H1 (cell line): ENCODE results near the gene ARHGEF11. TPM values are rescaled to one million over a fixed set of nuclear protein-coding genes. Genes with fewer than 3 reads are reported as not detected.

Source experiments
- RAD21 ChIP-seq, 2 experiments: IDR thresholded peaks in 1 of 2; conservative IDR thresholded peaks in 1 of 2; 2 replicates each; pipeline ENCODE4 v1.6.1; 2011; ENCODE audit warnings: low read depth in 2 of 2, low read length in 2 of 2, improper control_type of control experiment in 1 of 2, inconsistent platforms in 1 of 2, mild to moderate bottlenecking in 1 of 2, moderate library complexity in 1 of 2
- polyA plus RNA-seq, 7 experiments: library from polyadenylated mRNA; depleted of rRNA in 3 of 7; stranded (reverse) in 5 of 7; unstranded in 2 of 7; fragments of >200 nt in 5 of 7; fragments of 200-250 nt in 2 of 7; gene quantifications; 1 replicate in 5 of 7; 2 replicates in 1 of 7; 4 replicates in 1 of 7; pipeline versions ENCODE4 v1.2.1 to v1.2.3, GENCODE V29; 2011 to 2013; ENCODE audit warnings: missing spikeins in 2 of 7, mixed read lengths in 2 of 7
- total RNA-seq: library from RNA; stranded (reverse); fragmentation: NEBNext Ultra II Directional; extraction: Animal tissue kit (Norgen Biotek cat#: 25700); gene quantifications from 2 replicates; pipeline ENCODE4 v1.2.1, GENCODE V29; 2021
- TF ChIP-seq, protein P1 (sequence below): fragments of 300-600 bp; sonication (generic); IDR thresholded peaks from 2 replicates; pipeline ENCODE4 v1.7.1; 2012; ENCODE audit warnings: low read length, moderate library complexity, mild to moderate bottlenecking, inconsistent platforms; ENCODE audit not compliant: insufficient replicate concordance
- TF ChIP-seq, protein P2 (sequence below), 3 experiments: IDR thresholded peaks; 1 replicate in 2 of 3; 2 replicates in 1 of 3; pipeline versions ENCODE4 v1.5.1 to v1.6.1; 2011; ENCODE audit warnings: low read length in 3 of 3, mild to moderate bottlenecking in 3 of 3, inconsistent platforms in 2 of 3, low read depth in 1 of 3, moderate library complexity in 1 of 3; ENCODE audit not compliant: insufficient read depth in 1 of 3; ENCODE audit errors: control extremely low read depth in 1 of 3

The ARHGEF11 gene
- total and polyA plus RNA-seq, 2 of the 8 experiments (the other 6 are each of a cell fraction or from before 2014, with no cell fraction given): 19.9 to 33.1 TPM

DNA sequence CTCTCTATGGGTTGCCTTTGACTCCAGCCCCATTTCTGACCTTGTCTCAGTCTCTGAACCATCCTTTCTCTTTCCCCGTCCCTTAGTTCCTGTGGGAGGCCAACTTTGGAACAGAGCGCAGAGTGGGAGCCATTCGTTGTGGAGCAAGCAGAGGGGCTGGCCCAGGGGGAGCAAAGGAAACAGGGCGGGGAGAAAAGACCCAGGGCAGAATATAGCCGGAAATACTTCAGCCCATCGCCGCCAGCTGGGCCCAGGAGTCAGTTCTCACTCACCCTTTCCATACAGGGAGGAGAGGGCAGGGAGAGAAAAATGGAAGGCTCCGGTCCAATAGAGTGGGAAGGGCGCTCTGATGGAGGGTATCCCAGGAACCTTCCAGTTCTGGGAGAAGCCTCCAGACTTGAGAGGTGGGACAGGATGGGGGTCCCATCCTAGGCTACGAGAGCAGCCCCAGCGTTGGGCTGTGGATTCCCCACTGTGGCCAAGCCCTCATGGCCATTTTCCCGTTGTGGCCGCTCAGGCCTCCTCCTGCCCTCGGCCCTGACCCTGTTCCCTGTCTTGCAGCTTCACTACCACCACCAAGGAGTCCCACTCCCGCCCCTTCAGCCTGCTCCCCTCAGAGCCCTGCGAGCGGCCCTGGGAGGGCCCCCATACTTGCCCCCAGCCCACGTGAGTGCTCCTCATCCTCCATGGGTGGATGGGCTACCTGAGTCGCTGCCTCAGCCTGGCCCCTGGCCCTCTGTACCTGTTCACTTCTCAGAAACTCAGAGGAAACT, 141.2 kb downstream of the ARHGEF11 start (continued):
- TF ChIP-seq, protein P1, sequence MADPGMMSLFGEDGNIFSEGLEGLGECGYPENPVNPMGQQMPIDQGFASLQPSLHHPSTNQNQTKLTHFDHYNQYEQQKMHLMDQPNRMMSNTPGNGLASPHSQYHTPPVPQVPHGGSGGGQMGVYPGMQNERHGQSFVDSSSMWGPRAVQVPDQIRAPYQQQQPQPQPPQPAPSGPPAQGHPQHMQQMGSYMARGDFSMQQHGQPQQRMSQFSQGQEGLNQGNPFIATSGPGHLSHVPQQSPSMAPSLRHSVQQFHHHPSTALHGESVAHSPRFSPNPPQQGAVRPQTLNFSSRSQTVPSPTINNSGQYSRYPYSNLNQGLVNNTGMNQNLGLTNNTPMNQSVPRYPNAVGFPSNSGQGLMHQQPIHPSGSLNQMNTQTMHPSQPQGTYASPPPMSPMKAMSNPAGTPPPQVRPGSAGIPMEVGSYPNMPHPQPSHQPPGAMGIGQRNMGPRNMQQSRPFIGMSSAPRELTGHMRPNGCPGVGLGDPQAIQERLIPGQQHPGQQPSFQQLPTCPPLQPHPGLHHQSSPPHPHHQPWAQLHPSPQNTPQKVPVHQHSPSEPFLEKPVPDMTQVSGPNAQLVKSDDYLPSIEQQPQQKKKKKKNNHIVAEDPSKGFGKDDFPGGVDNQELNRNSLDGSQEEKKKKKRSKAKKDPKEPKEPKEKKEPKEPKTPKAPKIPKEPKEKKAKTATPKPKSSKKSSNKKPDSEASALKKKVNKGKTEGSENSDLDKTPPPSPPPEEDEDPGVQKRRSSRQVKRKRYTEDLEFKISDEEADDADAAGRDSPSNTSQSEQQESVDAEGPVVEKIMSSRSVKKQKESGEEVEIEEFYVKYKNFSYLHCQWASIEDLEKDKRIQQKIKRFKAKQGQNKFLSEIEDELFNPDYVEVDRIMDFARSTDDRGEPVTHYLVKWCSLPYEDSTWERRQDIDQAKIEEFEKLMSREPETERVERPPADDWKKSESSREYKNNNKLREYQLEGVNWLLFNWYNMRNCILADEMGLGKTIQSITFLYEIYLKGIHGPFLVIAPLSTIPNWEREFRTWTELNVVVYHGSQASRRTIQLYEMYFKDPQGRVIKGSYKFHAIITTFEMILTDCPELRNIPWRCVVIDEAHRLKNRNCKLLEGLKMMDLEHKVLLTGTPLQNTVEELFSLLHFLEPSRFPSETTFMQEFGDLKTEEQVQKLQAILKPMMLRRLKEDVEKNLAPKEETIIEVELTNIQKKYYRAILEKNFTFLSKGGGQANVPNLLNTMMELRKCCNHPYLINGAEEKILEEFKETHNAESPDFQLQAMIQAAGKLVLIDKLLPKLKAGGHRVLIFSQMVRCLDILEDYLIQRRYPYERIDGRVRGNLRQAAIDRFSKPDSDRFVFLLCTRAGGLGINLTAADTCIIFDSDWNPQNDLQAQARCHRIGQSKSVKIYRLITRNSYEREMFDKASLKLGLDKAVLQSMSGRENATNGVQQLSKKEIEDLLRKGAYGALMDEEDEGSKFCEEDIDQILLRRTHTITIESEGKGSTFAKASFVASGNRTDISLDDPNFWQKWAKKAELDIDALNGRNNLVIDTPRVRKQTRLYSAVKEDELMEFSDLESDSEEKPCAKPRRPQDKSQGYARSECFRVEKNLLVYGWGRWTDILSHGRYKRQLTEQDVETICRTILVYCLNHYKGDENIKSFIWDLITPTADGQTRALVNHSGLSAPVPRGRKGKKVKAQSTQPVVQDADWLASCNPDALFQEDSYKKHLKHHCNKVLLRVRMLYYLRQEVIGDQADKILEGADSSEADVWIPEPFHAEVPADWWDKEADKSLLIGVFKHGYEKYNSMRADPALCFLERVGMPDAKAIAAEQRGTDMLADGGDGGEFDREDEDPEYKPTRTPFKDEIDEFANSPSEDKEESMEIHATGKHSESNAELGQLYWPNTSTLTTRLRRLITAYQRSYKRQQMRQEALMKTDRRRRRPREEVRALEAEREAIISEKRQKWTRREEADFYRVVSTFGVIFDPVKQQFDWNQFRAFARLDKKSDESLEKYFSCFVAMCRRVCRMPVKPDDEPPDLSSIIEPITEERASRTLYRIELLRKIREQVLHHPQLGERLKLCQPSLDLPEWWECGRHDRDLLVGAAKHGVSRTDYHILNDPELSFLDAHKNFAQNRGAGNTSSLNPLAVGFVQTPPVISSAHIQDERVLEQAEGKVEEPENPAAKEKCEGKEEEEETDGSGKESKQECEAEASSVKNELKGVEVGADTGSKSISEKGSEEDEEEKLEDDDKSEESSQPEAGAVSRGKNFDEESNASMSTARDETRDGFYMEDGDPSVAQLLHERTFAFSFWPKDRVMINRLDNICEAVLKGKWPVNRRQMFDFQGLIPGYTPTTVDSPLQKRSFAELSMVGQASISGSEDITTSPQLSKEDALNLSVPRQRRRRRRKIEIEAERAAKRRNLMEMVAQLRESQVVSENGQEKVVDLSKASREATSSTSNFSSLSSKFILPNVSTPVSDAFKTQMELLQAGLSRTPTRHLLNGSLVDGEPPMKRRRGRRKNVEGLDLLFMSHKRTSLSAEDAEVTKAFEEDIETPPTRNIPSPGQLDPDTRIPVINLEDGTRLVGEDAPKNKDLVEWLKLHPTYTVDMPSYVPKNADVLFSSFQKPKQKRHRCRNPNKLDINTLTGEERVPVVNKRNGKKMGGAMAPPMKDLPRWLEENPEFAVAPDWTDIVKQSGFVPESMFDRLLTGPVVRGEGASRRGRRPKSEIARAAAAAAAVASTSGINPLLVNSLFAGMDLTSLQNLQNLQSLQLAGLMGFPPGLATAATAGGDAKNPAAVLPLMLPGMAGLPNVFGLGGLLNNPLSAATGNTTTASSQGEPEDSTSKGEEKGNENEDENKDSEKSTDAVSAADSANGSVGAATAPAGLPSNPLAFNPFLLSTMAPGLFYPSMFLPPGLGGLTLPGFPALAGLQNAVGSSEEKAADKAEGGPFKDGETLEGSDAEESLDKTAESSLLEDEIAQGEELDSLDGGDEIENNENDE: no peak
- TF ChIP-seq, protein P2, sequence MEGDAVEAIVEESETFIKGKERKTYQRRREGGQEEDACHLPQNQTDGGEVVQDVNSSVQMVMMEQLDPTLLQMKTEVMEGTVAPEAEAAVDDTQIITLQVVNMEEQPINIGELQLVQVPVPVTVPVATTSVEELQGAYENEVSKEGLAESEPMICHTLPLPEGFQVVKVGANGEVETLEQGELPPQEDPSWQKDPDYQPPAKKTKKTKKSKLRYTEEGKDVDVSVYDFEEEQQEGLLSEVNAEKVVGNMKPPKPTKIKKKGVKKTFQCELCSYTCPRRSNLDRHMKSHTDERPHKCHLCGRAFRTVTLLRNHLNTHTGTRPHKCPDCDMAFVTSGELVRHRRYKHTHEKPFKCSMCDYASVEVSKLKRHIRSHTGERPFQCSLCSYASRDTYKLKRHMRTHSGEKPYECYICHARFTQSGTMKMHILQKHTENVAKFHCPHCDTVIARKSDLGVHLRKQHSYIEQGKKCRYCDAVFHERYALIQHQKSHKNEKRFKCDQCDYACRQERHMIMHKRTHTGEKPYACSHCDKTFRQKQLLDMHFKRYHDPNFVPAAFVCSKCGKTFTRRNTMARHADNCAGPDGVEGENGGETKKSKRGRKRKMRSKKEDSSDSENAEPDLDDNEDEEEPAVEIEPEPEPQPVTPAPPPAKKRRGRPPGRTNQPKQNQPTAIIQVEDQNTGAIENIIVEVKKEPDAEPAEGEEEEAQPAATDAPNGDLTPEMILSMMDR (IDR thresholded peaks at IDR 0.05; ENCODE audit: control extremely low read depth in 1 of 3, insufficient read depth in 1 of 3, low read depth in 1 of 3, low read length in 3 of 3): no peak
- TF ChIP-seq RAD21 (IDR thresholded peaks at IDR 0.05 in 1 of 2, conservative IDR thresholded peaks at IDR 0.05 in 1 of 2; ENCODE audit: low read depth in 2 of 2, low read length in 2 of 2): no peak
